ENCODE data around the gene SUN1.

- TF ChIP-seq, protein P1, sequence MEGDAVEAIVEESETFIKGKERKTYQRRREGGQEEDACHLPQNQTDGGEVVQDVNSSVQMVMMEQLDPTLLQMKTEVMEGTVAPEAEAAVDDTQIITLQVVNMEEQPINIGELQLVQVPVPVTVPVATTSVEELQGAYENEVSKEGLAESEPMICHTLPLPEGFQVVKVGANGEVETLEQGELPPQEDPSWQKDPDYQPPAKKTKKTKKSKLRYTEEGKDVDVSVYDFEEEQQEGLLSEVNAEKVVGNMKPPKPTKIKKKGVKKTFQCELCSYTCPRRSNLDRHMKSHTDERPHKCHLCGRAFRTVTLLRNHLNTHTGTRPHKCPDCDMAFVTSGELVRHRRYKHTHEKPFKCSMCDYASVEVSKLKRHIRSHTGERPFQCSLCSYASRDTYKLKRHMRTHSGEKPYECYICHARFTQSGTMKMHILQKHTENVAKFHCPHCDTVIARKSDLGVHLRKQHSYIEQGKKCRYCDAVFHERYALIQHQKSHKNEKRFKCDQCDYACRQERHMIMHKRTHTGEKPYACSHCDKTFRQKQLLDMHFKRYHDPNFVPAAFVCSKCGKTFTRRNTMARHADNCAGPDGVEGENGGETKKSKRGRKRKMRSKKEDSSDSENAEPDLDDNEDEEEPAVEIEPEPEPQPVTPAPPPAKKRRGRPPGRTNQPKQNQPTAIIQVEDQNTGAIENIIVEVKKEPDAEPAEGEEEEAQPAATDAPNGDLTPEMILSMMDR (conservative IDR thresholded peaks at IDR 0.05 in 1 of 2, IDR thresholded peaks at IDR 0.05 in 1 of 2; ENCODE audit: low read depth in 1 of 2, low read length in 2 of 2) = no peak
- TF ChIP-seq EZH2 (IDR thresholded peaks at IDR 0.05; ENCODE audit: low read length, missing control alignments) = no peak
Measured at GRCh38 chr7:886626-887487, 54.6 kb downstream of the SUN1 start.

All from fibroblast of lung (primary cell).